RWPE2 (cell line): Measurements from ENCODE around the gene C1orf198.

Experiments used
- ATAC-seq: fragments of 200-7000 bp; cut with Tn5 transposase; 3 replicates; pipeline ENCODE4 v1.9.1; 2021; ENCODE audit warnings: low read depth
- DNase-seq: peaks from one replicate; pipeline ENCODE4 v3.0.0-alpha.2; 2020; ENCODE audit warnings: low spot score
- H3K27ac ChIP-seq: fragments of 450-650 bp; 2 replicates; pipeline ENCODE4 v1.5.1; 2017; ENCODE audit warnings: mild to moderate bottlenecking; ENCODE audit not compliant: poor library complexity, severe bottlenecking
- H3K27me3 ChIP-seq: fragments of 250-450 bp; sonication (Bioruptor Pico); 2 replicates; pipeline ENCODE4 v1.5.1; 2021; ENCODE audit warnings: mild to moderate bottlenecking, moderate library complexity; ENCODE audit not compliant: insufficient read depth, poor library complexity, severe bottlenecking
- H3K36me3 ChIP-seq: fragments of 250-450 bp; sonication (Bioruptor Pico); 2 replicates; pipeline ENCODE4 v1.5.1; 2020; ENCODE audit warnings: low read depth, mild to moderate bottlenecking, moderate library complexity
- H3K4me1 ChIP-seq: fragments of 250-450 bp; sonication (Bioruptor Pico); 2 replicates; pipeline ENCODE4 v1.5.1; 2021; ENCODE audit warnings: mild to moderate bottlenecking, moderate library complexity; ENCODE audit not compliant: insufficient read depth, poor library complexity, severe bottlenecking
- H3K4me3 ChIP-seq: fragments of 250-450 bp; sonication (Bioruptor Pico); 2 replicates; pipeline ENCODE4 v1.5.1; 2021; ENCODE audit warnings: mild to moderate bottlenecking, moderate library complexity; ENCODE audit not compliant: severe bottlenecking
- H3K9me3 ChIP-seq: fragments of 250-450 bp; sonication (Bioruptor Pico); 2 replicates; pipeline ENCODE4 v1.5.1; 2021; ENCODE audit warnings: mild to moderate bottlenecking, moderate library complexity; ENCODE audit not compliant: severe bottlenecking
- TF ChIP-seq, protein P1 (sequence below): fragments of 450-650 bp; IDR thresholded peaks from one replicate; pipeline ENCODE4 v1.5.1; 2017; ENCODE audit warnings: mild to moderate bottlenecking, moderate library complexity; ENCODE audit not compliant: poor library complexity, severe bottlenecking

C1orf198 gene

DNA sequence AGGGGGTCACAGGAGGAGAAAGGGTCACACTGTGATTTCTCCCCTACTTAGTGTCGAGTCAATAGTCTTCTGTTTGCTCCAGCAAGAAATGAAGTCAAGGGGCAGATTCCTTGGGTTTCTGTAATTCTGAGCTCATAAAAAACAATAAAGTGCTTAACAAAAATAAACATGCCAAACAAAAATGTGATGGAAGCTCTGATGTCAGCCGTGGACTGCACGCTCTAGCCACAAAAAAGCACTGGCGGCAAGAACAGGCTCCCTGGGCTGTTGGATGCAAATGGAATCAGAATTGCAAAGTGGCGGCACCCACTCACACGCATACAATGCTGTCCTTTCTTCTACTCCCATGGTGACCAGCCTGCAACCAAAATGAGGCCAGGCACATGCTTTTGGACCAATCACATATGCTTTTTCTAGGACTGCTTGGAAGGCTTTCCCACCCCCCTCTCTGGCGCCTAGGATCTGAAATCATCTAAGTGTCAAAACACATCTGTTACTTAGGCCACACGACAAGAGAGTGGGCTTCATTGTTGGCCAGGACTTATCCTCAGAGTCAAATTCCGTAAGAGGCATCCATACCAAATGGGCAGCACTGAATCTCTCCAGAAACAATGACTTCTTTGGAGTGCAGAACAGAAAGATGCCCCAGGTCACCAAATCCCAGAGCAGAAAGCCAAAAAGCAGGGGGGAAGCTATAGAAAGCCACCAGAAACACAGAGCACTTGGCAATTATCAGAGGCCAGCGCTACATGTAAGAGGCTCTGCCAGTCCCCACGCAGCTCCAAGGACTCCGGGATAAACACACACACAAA lies 9.2 kb downstream of the C1orf198 start:
- H3K36me3 ChIP-seq: no peaks in the 10 kb centered on the region

DNA sequence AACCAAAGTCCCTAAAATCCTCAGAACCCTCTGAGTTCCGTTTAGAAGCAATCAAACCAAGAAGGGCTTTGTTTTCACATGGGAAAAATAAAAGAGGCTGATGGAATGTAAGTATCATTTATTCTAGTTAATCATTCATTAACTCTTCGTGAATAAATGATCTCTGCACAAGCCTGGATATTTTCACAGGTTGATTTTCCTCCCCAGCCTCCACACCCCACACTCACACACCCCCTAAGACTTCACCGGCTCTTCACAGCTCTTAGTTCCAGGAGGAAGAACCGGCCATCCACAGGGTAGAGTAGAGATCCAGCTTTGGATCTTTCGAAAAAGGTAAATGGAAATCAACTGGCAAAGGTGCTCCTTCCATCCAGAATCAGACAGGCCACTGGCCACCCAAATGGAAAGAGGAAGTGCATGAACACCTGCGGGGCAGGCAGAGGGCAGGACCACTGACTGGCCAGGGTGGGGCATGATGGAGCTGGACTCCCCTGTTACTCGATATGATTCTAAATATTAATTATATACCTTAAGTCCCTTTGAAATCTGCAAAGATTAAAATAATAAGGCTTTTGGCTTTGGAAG lies 10.0 kb downstream of the C1orf198 start:
- H3K4me1 ChIP-seq: no peaks in the 10 kb centered on the region
- H3K36me3 ChIP-seq: no peaks in the 10 kb centered on the region
- no peaks in the 10 kb centered on the region for H3K9me3 ChIP-seq
- H3K4me3 ChIP-seq: no peak overlapping the region
- no peak overlapping the region for H3K27ac ChIP-seq
- H3K27me3 ChIP-seq: no peaks in the 10 kb centered on the region
- TF ChIP-seq, protein P1, sequence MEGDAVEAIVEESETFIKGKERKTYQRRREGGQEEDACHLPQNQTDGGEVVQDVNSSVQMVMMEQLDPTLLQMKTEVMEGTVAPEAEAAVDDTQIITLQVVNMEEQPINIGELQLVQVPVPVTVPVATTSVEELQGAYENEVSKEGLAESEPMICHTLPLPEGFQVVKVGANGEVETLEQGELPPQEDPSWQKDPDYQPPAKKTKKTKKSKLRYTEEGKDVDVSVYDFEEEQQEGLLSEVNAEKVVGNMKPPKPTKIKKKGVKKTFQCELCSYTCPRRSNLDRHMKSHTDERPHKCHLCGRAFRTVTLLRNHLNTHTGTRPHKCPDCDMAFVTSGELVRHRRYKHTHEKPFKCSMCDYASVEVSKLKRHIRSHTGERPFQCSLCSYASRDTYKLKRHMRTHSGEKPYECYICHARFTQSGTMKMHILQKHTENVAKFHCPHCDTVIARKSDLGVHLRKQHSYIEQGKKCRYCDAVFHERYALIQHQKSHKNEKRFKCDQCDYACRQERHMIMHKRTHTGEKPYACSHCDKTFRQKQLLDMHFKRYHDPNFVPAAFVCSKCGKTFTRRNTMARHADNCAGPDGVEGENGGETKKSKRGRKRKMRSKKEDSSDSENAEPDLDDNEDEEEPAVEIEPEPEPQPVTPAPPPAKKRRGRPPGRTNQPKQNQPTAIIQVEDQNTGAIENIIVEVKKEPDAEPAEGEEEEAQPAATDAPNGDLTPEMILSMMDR: no peak
- DNase-seq (no peak), ATAC-seq (no peak)

More for the DNA sequence above, 9.2 kb downstream of the C1orf198 start:
- H3K27ac ChIP-seq: no peak overlapping the region
- no peaks in the 10 kb centered on the region for H3K27me3 ChIP-seq
- H3K9me3 ChIP-seq: no peaks in the 10 kb centered on the region
- DNase-seq (no peak), ATAC-seq (no peak)
- no peaks in the 10 kb centered on the region for H3K4me1 ChIP-seq
- TF ChIP-seq, protein P1: no peak
- H3K4me3 ChIP-seq: no peak overlapping the region

DNA sequence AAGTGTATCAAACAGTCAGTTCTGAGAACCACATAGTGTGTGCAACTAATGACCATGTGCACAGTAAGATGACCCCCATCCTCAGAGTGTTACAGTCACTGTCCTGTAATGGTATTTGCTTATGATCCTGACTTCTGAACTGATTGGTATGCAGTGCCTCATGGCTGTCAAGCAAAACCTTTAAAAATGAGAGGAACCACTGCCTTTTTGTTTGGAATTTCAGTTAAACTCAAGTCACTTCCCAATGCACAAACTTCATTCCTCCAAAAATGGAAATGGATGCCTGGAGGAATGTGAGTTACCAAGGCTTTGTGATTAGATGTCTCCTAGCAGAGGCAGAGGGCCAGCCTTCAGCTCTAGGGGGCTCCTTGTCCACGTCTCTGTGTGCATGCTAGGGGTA lies 10.5 kb downstream of the C1orf198 start:
- TF ChIP-seq, protein P1: no peak
- Histone ChIP-seq H3K27ac (no peak overlapping the region), H3K4me1 (no peaks in the 10 kb centered on the region), H3K9me3 (no peaks in the 10 kb centered on the region), H3K4me3 (no peak overlapping the region), H3K36me3 (no peaks in the 10 kb centered on the region), H3K27me3 (no peaks in the 10 kb centered on the region)
- ATAC-seq: no peak
- DNase-seq: no peak

DNA sequence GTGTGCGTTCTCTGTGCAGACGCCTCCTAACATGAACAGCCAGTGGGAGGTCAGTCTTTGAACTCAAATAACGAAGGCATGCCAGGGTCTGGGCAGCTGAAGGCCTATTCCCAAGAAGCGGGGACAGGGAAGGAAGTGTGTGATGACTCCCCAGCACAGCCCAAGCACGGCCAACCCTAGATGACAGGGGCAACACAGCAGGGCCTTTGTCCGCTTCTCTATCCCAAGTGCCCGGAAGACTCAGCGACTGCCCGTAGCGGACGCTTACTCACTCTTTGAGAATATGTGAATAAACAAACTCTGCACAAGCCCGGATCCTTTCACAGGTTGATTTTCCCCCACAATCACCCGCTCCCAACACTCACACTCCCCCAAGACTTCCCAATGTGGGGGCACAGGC lies 11.2 kb downstream of the C1orf198 start:
- DNase-seq: no peak
- H3K9me3 ChIP-seq: no peaks in the 10 kb centered on the region
- H3K4me1 ChIP-seq: no peaks in the 10 kb centered on the region

More for the DNA sequence above, 11.2 kb downstream of the C1orf198 start:
- ATAC-seq: no peak
- H3K36me3 ChIP-seq: no peaks in the 10 kb centered on the region
- TF ChIP-seq, protein P1: no peak
- no peak overlapping the region for H3K27ac ChIP-seq
- no peak overlapping the region for H3K4me3 ChIP-seq
- no peaks in the 10 kb centered on the region for H3K27me3 ChIP-seq
